AG20443 (cell line): Measurements from ENCODE around the gene CACNB4.

ENCODE experiments used
- DNase-seq: peaks from one replicate; pipeline ENCODE4 v3.0.0; 2012; ENCODE audit warnings: low spot score, mixed read lengths

The CACNB4 gene

DNA sequence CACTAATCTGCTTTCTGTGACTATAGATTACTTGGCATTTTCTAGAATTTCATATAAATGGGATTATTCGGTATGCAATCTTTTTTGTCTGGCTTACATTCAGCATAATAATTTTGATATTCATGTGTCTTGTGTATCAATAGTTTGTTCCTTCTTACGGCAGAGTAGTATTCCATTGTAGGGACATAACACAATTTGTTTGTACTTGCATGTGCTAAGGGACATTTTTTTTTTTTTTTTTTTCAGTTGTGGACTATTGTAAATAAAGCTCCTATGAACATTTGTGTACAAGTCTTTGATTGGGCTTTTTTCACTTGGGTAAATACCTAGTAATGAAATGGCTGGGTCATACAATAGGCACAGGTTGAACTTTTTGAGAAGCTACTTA, 315.7 kb downstream of the CACNB4 start:
- no peak for DNase-seq
